Muscle layer of duodenum (tissue), 2 donors: Measurements from ENCODE around the gene CLDN9.
"Not testable (repeated sequence)": the region's sequence is repeated elsewhere in the genome, so short reads cannot be mapped to it uniquely, and the experiment has no call there.

Experiments used
- H3K27ac ChIP-seq: one replicate; pipeline ENCODE4 v1.7.0; 2013; ENCODE audit warnings: mild to moderate bottlenecking, low read length
- H3K27me3 ChIP-seq: one replicate; pipeline ENCODE4 v1.7.0; 2013; ENCODE audit warnings: low read depth, mild to moderate bottlenecking, control low read depth, low read length
- H3K36me3 ChIP-seq, 2 donors: one replicate each; pipeline ENCODE4 v1.7.0; 2013; ENCODE audit warnings: low read length in 2 of 2, control low read depth in 1 of 2, mild to moderate bottlenecking in 1 of 2; ENCODE audit not compliant: insufficient read depth in 2 of 2, control insufficient read depth in 1 of 2
- H3K4me1 ChIP-seq, 2 donors: one replicate each; pipeline ENCODE4 v1.7.0; 2013; ENCODE audit warnings: low read length in 2 of 2, mild to moderate bottlenecking in 2 of 2, control low read depth in 1 of 2, moderate library complexity in 1 of 2; ENCODE audit not compliant: insufficient read depth in 2 of 2, control insufficient read depth in 1 of 2
- H3K4me3 ChIP-seq, 2 donors: one replicate each; pipeline ENCODE4 v1.7.0; 2013; ENCODE audit warnings: low read length in 2 of 2, low read depth in 1 of 2, mild to moderate bottlenecking in 1 of 2
- H3K9me3 ChIP-seq, 2 donors: one replicate each; pipeline ENCODE4 v1.7.0; 2013; ENCODE audit warnings: low read length in 2 of 2, control low read depth in 1 of 2, mild to moderate bottlenecking in 1 of 2; ENCODE audit not compliant: control insufficient read depth in 1 of 2
- donor health status: healthy.

CLDN9 gene

DNA sequence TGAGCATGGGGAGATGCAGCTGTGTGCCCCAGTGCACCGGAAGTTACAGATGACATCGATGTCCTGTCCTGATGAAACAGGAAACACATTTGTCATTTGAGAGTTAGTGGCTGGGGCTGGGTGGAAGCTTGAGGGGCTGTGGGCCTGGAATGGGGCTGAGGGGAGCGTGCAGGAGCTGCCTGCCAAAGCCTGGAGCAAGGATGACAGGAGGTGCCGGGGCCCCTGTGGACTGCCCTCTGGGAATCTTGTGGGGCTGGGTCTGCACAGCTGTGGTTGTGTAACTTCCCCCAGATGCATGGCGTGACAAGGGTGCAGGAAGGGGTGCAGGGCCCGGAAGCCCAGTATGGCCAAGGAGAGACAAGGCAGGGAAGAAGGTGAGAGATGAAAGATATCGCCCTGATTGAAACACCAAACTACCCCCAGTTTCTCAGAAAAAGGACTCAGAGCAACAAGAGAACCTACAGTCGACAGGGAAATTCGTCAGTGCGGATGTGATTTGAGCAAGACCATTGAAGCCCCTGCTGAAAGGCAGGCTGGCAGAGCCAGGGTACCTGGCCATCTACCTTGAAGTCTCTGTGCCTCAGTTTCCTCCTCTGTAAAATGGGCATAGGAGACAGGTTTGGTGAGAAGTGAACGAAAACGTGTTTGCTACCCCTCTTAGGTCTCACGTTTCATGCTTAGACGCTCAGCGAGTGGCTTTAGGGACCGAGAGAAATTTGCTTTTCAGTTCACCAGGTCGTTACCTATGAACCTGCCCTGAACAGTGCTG is 42.4 kb downstream of the CLDN9 start:
- no peak overlapping the region for H3K27ac ChIP-seq
- no peak overlapping the region for H3K4me3 ChIP-seq
- no peaks in the 10 kb centered on the region for H3K9me3 ChIP-seq
- no peaks in the 10 kb centered on the region for H3K36me3 ChIP-seq
- no peaks in the 10 kb centered on the region for H3K27me3 ChIP-seq
- peaks cover 0 to 20% of the 10 kb centered on the region in 2 donors for H3K4me1 ChIP-seq

DNA sequence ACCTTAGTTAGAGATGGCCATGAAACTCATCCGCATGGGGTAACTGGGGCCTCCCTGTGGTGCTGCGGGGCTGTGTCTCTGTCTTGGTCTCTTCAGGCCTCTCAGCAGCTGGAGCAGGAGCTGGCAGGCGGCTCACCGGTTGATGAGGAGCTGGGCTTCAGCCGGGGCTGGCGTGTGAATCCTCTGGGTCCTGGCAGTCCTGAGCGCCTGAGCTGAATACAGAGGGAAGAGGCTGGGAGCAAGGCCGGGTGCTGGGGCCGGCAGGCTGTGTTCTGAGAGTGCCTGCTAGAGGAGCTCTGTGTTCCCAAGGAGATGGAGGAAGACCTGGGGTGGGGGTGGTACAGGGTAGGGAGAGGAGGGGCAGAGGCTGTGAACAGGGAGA is 43.0 kb downstream of the CLDN9 start:
- not testable (repeated sequence) for H3K4me3 ChIP-seq, H3K27ac ChIP-seq, H3K36me3 ChIP-seq, H3K27me3 ChIP-seq, H3K9me3 ChIP-seq
- H3K4me1 ChIP-seq = peaks cover 0 to 20% of the 10 kb centered on the region in 2 donors

DNA sequence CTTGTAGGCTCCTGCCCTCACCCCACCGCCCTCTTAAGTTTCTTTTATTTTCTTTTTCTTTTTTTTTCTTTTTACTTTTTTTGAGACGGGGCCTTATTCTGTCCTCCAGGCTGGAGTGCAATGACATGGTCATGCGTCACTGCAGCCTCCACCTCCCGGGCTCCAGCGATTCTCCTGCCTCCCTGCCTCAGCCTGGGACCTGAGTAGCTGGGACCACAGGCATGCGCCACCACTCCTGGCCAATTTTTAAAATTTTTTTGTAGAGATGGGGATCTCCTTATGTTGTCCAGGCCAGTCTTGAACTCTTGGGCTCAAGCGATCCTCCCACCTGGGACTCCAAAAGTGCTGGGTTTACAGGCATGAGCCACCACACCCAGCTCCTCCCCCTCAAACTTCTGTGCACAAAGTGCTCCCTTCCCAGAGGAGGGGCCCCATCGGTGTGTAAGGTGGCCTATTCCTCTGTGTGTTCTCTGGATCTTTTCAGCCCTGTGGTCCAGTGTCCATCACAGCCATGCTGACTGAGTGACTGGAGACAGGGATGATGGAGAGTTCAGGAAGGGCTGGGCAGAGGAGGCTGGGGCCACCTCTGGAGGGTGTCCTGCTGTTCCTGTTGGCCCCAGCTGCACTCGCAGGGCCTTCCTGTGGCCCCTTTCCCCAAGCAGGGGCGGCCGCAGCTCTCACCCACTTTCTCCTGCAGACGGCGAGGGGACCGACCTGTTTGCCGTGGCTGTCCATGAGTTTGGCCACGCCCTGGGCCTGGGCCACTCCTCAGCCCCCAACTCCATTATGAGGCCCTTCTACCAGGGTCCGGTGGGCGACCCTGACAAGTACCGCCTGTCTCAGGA is 43.8 kb downstream of the CLDN9 start:
- no peaks in the 10 kb centered on the region for H3K27me3 ChIP-seq
- H3K4me1 ChIP-seq = peaks cover 0 to 20% of the 10 kb centered on the region in 2 donors
- no peaks in the 10 kb centered on the region for H3K9me3 ChIP-seq
- H3K36me3 ChIP-seq = no peaks in the 10 kb centered on the region
- no peak overlapping the region for H3K4me3 ChIP-seq
- no peak overlapping the region for H3K27ac ChIP-seq

DNA sequence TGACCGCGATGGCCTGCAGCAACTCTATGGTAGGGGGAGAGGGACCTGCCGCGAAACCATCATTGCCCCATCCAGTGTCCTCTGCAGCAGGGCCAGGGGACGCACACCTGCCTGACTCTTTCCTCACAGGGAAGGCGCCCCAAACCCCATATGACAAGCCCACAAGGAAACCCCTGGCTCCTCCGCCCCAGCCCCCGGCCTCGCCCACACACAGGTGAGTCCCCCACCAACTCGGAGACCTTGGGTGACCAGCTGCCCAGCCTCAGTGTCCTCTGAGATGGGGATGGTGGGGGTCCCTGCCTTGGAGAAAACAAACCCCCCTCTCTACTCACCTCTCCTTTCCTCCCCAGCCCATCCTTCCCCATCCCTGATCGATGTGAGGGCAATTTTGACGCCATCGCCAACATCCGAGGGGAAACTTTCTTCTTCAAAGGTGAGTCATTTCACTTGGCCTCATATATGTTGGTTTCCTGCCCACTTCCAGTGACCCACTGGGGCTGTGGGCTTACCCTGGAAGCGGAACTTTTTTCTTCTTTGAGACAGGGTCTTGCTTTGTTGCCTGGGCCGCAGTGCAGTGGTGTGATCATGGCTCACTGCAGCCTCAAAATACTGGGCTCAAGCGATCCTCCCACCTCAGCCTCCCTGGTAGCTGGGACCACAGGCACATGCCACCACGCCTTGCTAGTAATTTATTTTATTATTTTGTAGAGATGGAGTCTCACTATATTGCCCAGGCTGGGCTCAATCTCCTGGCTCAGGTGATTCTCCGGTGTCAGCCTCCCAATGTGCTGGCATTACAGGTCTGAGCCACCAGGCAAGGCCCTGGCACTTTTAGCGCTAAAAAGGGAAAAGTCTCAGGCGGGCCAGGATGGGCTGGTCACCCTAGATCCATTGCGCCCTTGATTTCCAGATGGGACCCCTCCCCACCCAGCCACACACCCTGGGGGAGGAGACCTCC is 44.7 kb downstream of the CLDN9 start:
- Histone ChIP-seq H3K27ac (no peak overlapping the region), H3K36me3 (no peaks in the 10 kb centered on the region), H3K4me3 (peak overlapping the region in 1 of 2 donors; percentile 79), H3K27me3 (no peaks in the 10 kb centered on the region), H3K4me1 (peaks cover 0 to 20% of the 10 kb centered on the region in 2 donors), H3K9me3 (no peaks in the 10 kb centered on the region)

DNA sequence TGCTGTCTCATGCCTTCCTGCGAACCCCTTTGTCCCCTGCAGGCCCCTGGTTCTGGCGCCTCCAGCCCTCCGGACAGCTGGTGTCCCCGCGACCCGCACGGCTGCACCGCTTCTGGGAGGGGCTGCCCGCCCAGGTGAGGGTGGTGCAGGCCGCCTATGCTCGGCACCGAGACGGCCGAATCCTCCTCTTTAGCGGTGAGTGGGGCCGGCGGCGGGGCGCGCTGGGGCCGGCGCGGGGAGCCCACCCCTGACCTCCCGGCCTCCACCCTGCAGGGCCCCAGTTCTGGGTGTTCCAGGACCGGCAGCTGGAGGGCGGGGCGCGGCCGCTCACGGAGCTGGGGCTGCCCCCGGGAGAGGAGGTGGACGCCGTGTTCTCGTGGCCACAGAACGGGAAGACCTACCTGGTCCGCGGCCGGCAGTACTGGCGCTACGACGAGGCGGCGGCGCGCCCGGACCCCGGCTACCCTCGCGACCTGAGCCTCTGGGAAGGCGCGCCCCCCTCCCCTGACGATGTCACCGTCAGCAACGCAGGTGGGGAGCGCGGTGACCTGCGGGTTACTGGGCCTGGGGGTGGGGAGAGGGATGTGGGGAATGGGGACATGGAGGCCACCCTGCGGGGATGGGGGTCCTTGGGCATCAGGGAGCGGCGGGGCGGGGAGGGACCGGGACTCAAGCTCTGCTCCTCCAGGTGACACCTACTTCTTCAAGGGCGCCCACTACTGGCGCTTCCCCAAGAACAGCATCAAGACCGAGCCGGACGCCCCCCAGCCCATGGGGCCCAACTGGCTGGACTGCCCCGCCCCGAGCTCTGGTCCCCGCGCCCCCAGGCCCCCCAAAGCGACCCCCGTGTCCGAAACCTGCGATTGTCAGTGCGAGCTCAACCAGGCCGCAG is 45.7 kb downstream of the CLDN9 start:
- Histone ChIP-seq H3K4me1 (peaks cover 0 to 20% of the 10 kb centered on the region in 2 donors), H3K4me3 (peak overlapping the region; percentile 37 to 79), H3K27ac (no peak overlapping the region), H3K9me3 (no peaks in the 10 kb centered on the region), H3K36me3 (no peaks in the 10 kb centered on the region), H3K27me3 (no peaks in the 10 kb centered on the region)

DNA sequence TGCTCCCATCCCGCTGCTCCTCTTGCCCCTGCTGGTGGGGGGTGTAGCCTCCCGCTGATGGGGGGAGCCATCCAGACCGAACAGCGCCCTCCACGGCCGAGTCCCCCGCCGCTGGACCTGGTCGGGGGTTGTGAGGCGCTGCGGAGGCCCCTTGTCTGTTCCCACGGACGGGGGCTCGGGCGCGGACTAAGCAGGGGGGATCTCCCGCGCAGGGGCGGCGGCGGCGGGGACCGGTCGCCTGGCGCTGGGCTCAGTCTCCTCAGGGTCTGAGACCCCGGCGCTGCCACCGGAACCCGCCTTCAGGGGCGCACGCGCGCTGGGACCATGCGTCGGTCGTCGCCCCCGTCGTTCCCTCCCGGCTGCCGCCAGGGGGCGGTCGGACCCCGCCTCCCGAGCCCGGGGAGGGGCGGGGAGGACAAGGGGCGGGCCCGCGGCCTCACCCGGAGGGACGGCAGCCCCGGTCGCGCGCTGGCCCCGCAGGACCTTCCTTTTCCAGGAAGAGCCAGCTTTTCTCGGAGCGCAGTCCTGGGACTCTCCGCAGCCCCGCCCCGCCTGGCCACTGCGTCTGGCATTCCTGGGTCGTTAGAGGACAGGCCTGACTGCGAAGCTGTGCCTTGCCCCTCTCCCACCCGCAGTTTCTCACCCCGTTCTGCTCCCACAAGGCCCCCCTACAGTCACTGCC is 46.5 kb downstream of the CLDN9 start:
- Histone ChIP-seq H3K27ac (peak overlapping the region; percentile 80), H3K4me3 (peak overlapping the region; percentile 50 to 79), H3K27me3 (no peaks in the 10 kb centered on the region), H3K4me1 (peaks cover 0 to 20% of the 10 kb centered on the region in 2 donors), H3K9me3 (no peaks in the 10 kb centered on the region), H3K36me3 (no peaks in the 10 kb centered on the region)

DNA sequence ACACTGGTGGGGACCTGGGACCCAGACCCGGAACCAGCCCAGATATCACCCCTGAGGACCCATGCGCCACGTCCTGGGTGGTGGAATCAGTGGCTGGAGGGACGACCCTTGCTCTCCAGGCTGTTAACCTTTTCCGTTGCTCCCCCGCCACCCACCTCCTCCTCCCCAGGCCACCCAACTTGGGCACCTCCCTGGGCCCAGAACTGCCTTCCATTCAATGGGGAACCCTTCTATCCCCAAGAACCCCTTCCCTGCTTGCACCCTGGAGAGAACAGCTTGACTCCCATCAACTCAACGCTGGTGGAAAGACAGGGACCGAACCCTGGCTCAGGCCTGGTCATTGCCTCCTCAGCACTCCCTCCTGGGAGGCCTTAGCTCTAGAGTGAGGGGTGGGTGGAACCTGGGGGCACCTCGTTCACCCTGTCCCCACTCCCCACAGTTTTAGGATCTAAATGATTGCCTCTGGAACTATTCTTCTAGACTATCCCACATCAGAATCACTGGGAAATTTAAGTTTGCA is 47.1 kb downstream of the CLDN9 start:
- H3K36me3 ChIP-seq = no peaks in the 10 kb centered on the region
- H3K4me3 ChIP-seq = peak overlapping the region; percentile 50 to 79
- H3K9me3 ChIP-seq = no peaks in the 10 kb centered on the region
- peak overlapping the region; percentile 80 for H3K27ac ChIP-seq
- H3K27me3 ChIP-seq = no peaks in the 10 kb centered on the region
- peaks cover 0 to 23% of the 10 kb centered on the region in 2 donors for H3K4me1 ChIP-seq

DNA sequence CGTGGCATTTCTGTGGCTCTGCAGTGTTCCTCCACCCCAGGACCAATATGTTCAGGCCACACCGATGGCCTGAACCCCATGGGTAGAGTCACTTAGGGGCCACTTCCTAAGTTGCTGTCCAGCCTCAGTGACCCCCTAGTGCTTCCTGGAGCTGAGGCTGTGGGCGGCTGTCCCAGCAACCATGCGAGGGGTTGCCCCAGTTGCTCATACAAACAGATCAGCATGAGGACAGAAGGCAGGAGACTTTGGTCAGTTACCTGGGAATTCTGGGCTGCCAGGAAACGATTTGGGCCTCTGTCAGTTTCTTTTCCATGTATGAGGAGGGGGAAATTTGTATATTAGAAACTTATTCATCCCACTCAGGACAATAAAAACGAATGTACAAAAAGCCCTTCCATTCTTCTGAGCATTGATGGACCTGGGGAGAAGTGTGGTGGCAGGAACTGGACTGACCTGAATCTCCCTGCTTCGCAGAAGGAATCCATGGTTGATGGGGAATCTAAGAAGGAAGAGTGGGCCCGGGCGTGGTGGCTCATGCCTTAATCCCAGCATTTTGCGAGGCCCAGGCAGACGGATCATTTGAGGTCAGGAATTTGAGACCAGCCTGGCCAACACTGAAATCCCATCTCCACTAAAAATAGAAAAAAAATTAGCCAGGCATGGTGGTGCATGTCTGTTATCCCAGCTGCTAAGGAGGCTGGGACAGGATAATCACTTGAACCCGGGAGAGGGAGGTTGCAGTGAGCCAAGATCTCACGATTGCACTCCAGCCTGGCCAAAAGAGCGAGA is 47.8 kb downstream of the CLDN9 start:
- no peaks in the 10 kb centered on the region for H3K36me3 ChIP-seq
- H3K27me3 ChIP-seq = no peaks in the 10 kb centered on the region
- H3K4me3 ChIP-seq = no peak overlapping the region
- peaks cover 0 to 22% of the 10 kb centered on the region in 2 donors for H3K4me1 ChIP-seq
- no peaks in the 10 kb centered on the region for H3K9me3 ChIP-seq
- no peak overlapping the region for H3K27ac ChIP-seq

DNA sequence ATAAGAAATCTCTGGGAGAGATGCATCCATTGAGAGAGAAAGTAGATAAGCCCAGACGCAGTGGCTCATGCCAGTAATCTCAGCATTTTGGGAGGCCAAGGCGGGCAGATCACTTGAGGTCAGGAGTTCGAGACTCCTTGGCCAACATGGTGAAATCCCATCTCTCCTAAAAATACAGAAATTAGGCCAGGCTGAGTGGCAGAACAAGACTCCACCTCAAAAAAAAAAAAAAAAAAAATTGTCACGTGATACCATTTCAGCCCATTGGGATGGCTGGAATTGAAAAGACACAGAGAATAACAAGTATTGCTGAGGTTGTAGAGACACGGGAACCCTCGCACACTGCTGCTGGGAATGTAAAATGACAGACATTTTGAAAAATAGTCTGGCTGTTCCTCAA is 49.8 kb downstream of the CLDN9 start:
- Histone ChIP-seq H3K9me3 (no peaks in the 10 kb centered on the region), H3K27me3 (no peaks in the 10 kb centered on the region), H3K27ac (no peak overlapping the region), H3K36me3 (no peaks in the 10 kb centered on the region), H3K4me1 (peaks cover 0 to 22% of the 10 kb centered on the region in 2 donors), H3K4me3 (no peak overlapping the region)
